WTC11 (cell line): ENCODE measurements around the gene SAC3D1.

Experiments used
- ESRRA ChIP-seq: sonication (generic); formaldehyde crosslinking; IDR thresholded peaks from 2 replicates; pipeline ENCODE4 v1.8.1; 2022; ENCODE audit warnings: mild to moderate bottlenecking, missing genetic modification reagents, borderline replicate concordance
- TF ChIP-seq, protein P1 (sequence below): fragments of 200-600 bp; IDR thresholded peaks from 2 replicates; pipeline ENCODE4 v1.8.0; 2022; ENCODE audit warnings: antibody characterized with exemption

DNA sequence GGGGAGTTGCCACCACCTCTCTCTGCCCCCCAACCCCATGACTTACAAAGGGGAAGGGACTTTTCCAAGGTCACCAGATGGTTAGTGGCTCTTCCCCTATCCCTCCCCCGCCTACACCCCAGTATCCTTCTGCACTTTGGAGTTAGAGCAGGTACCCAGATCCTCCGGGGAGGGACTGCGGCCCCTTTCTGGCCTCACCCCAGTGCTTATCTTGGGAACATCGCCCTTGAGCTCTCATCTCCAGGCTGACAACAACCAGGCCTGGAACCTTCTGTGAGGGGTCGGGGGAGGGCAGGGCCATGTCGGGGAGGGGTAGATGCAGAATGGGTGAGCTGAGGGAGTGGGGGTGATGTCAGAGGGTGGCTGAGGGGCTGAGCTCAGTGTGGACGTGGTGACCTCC is 24.8 kb downstream of the SAC3D1 start:
- TF ChIP-seq, protein P1, sequence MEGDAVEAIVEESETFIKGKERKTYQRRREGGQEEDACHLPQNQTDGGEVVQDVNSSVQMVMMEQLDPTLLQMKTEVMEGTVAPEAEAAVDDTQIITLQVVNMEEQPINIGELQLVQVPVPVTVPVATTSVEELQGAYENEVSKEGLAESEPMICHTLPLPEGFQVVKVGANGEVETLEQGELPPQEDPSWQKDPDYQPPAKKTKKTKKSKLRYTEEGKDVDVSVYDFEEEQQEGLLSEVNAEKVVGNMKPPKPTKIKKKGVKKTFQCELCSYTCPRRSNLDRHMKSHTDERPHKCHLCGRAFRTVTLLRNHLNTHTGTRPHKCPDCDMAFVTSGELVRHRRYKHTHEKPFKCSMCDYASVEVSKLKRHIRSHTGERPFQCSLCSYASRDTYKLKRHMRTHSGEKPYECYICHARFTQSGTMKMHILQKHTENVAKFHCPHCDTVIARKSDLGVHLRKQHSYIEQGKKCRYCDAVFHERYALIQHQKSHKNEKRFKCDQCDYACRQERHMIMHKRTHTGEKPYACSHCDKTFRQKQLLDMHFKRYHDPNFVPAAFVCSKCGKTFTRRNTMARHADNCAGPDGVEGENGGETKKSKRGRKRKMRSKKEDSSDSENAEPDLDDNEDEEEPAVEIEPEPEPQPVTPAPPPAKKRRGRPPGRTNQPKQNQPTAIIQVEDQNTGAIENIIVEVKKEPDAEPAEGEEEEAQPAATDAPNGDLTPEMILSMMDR, result no peak
- no peak for TF ChIP-seq ESRRA (CRISPR knock-in tag)
